ENCODE data around the gene ATP9A.

The ATP9A gene

GRCh38 chr20:51549474-51549873 lies 218.7 kb downstream of the ATP9A start:
- no peak for DNase-seq (ENCODE audit: low read depth)

GRCh38 chr20:51547951-51548350 lies 220.2 kb downstream of the ATP9A start:
- DNase-seq (ENCODE audit: low read depth) = no peak
